ENCODE results near the gene KLHL26.

Gene KLHL26

GRCh38 chr19:18612772-18613588 is 23.8 kb upstream of the KLHL26 start, which contains the start of gene TMEM59L:
Gene TMEM59L (plus strand): TSS chr19:18612870. CDS start chr19:18612959, 89 bp downstream.
- H3K27ac ChIP-seq (ENCODE audit: extremely low read depth, low read depth, low read length) = no peak within 1 kb of the TSS; the same call in 1 of the 2 replicates
- H3K4me3 ChIP-seq (ENCODE audit: low read depth, low read length) = peak within 1 kb of the TSS; percentile 41
- ChIA-PET CTCF (interaction anchor here (0.6 to 1.0 kb wide), 2 partner anchors 12 to 262 kb away, joined by 3 read pairs; no protein-coding TSS in a partner anchor), POLR2A (interaction anchor here (0.7 to 1.9 kb wide), 5 partner anchors 8 to 464 kb away, joined by 3 to 5 read pairs (median 5); partner anchors contain the start of genes COPE, DDX49 and UBA52)
- H3K4me1 ChIP-seq (ENCODE audit: control insufficient read depth, insufficient read depth, low read length) = peaks cover 4% of the 10 kb centered on the region
- H3K36me3 ChIP-seq (ENCODE audit: control insufficient read depth in 2 of 2, insufficient read depth in 1 of 2, low read length in 2 of 2) = no peaks in the 10 kb centered on the region
- no peaks in the 10 kb centered on the region for H3K9me3 ChIP-seq (ENCODE audit: control insufficient read depth, insufficient read depth, low read depth, low read length)
- TF ChIP-seq ZNF37A (tag by site-specific recombination; IDR thresholded peaks at IDR 0.05) (no peak), ZNF670 (tag by site-specific recombination; IDR thresholded peaks at IDR 0.05; ENCODE audit: low read depth) (no peak), REST (tag by site-specific recombination; IDR thresholded peaks at IDR 0.05) (no peak), INSM2 (tag by site-specific recombination; IDR thresholded peaks at IDR 0.05) (no peak), ZSCAN30 (tag by site-specific recombination; IDR thresholded peaks at IDR 0.05) (0 out of 2 replicates have a peak, but pooled peaks have one; percentile 56), ZNF302 (tag by site-specific recombination; IDR thresholded peaks at IDR 0.05; ENCODE audit: low read depth) (no peak), ZNF777 (tag by site-specific recombination; IDR thresholded peaks at IDR 0.05; ENCODE audit: borderline replicate concordance) (no peak), ZNF24 (tag by site-specific recombination; IDR thresholded peaks at IDR 0.05) (no peak), ZSCAN16 (tag by site-specific recombination; IDR thresholded peaks at IDR 0.05) (no peak), ZNF837 (tag by site-specific recombination; IDR thresholded peaks at IDR 0.05) (no peak), ZNF692 (tag by site-specific recombination; IDR thresholded peaks at IDR 0.05) (no peak; the same call in 1 of the 2 replicates), ZNF785 (tag by site-specific recombination; IDR thresholded peaks at IDR 0.05) (no peak), OVOL3 (tag by site-specific recombination; IDR thresholded peaks at IDR 0.05) (no peak), ZNF623 (tag by site-specific recombination; IDR thresholded peaks at IDR 0.05) (no peak), ZNF555 (tag by site-specific recombination; conservative IDR thresholded peaks at IDR 0.05) (no peak), ZNF138 (tag by site-specific recombination; IDR thresholded peaks at IDR 0.05; ENCODE audit: borderline replicate concordance) (no peak), PRDM10 (tag by site-specific recombination; IDR thresholded peaks at IDR 0.05) (peak; percentile 89), ZNF610 (tag by site-specific recombination; IDR thresholded peaks at IDR 0.05; ENCODE audit: borderline replicate concordance) (no peak), ZNF324 (tag by site-specific recombination; IDR thresholded peaks at IDR 0.05) (no peak), SP3 (tag by site-specific recombination; IDR thresholded peaks at IDR 0.05) (no peak; the same call in 1 of the 2 replicates), PATZ1 (tag by site-specific recombination; IDR thresholded peaks at IDR 0.05) (peak; percentile 75; the same call in 1 of the 2 replicates), ZBTB48 (tag by site-specific recombination; IDR thresholded peaks at IDR 0.05) (peak; percentile 1; the same call in 1 of the 2 replicates), GLIS1 (tag by site-specific recombination; IDR thresholded peaks at IDR 0.05) (peak; percentile 18), SP7 (tag by site-specific recombination; IDR thresholded peaks at IDR 0.05) (0 out of 2 replicates have a peak, but pooled peaks have one; percentile 13), ZNF366 (tag by site-specific recombination; conservative IDR thresholded peaks at IDR 0.05) (0 out of 2 replicates have a peak, but pooled peaks have one; percentile 11)

Data from HEK293 (cell line).